ENCODE results near the gene ARAP2.

- TF ChIP-seq CTCF (conservative IDR thresholded peaks at IDR 0.05; ENCODE audit: low read length) (no peak), EZH2phosphoT487 (IDR thresholded peaks at IDR 0.05; ENCODE audit: borderline replicate concordance) (no peak)
Measured at GRCh38 chr4:36024901-36025660, 219.2 kb downstream of the ARAP2 start.

Data from Loucy (cell line).